HG03432 (cell line): ENCODE measurements around the gene DEK.
"Not testable (repeated sequence)": the region's sequence is repeated elsewhere in the genome, so short reads cannot be mapped to it uniquely, and the experiment has no call there.

Source experiments
- ATAC-seq: cut with Tn5 transposase; IDR thresholded peaks from one replicate; pipeline ENCODE4 v1.9.1; 2021; ENCODE audit warnings: mild to moderate bottlenecking, moderate library complexity; ENCODE audit not compliant: unreplicated experiment

The DEK gene

GRCh38 chr6:18241208-18242038, 22.9 kb downstream of the DEK start:
- no peak for ATAC-seq

GRCh38 chr6:18240230-18240629, 24.1 kb downstream of the DEK start:
- no peak for ATAC-seq

GRCh38 chr6:18237167-18237566, 27.2 kb downstream of the DEK start:
- no peak for ATAC-seq

GRCh38 chr6:18235524-18235923, 28.8 kb downstream of the DEK start:
- ATAC-seq, result no peak

GRCh38 chr6:18234564-18234963, 29.8 kb downstream of the DEK start:
- ATAC-seq, result no peak

- not testable (repeated sequence) for ATAC-seq
Measured at GRCh38 chr6:18233770-18234169, 30.6 kb downstream of the DEK start.

- ATAC-seq, result not testable (repeated sequence)
Measured at GRCh38 chr6:18231856-18232255, 32.5 kb downstream of the DEK start.

GRCh38 chr6:18228590-18228989, 35.7 kb downstream of the DEK start:
- not testable (repeated sequence) for ATAC-seq

- ATAC-seq, result not testable (repeated sequence)
Measured at GRCh38 chr6:18227166-18227565, 37.2 kb downstream of the DEK start.

GRCh38 chr6:18226451-18227105, 37.8 kb downstream of the DEK start:
- ATAC-seq, result not testable (repeated sequence)

GRCh38 chr6:18221288-18221615, 43.1 kb downstream of the DEK start:
- ATAC-seq, result no peak

GRCh38 chr6:18219591-18219990, 44.7 kb downstream of the DEK start:
- no peak for ATAC-seq

GRCh38 chr6:18218233-18218632, 46.1 kb downstream of the DEK start:
- no peak for ATAC-seq

- ATAC-seq, result no peak
Measured at GRCh38 chr6:18216411-18216810, 47.9 kb downstream of the DEK start.

GRCh38 chr6:18215436-18215835, 48.9 kb downstream of the DEK start:
- ATAC-seq, result no peak

- ATAC-seq, result peak; percentile 40
Measured at GRCh38 chr6:18214003-18214402, 50.3 kb downstream of the DEK start.

- ATAC-seq, result no peak
Measured at GRCh38 chr6:18213439-18213838, 50.9 kb downstream of the DEK start.

- no peak for ATAC-seq
Measured at GRCh38 chr6:18212231-18212630, 52.1 kb downstream of the DEK start.

GRCh38 chr6:18211338-18211737, 53.0 kb downstream of the DEK start:
- ATAC-seq, result peak; percentile 94

- no peak for ATAC-seq
Measured at GRCh38 chr6:18210707-18211106, 53.6 kb downstream of the DEK start.

GRCh38 chr6:18209539-18210197, 54.7 kb downstream of the DEK start:
- no peak for ATAC-seq

- not testable (repeated sequence) for ATAC-seq
Measured at GRCh38 chr6:18208778-18209177, 55.6 kb downstream of the DEK start.
